GM18873 (cell line): Measurements from ENCODE around the gene CNDP1.
"Not testable (repeated sequence)": the region's sequence is repeated elsewhere in the genome, so short reads cannot be mapped to it uniquely, and the experiment has no call there.

ENCODE experiments used
- ATAC-seq: cut with Tn5 transposase; IDR thresholded peaks from one replicate; pipeline ENCODE4 v1.9.1; 2021; ENCODE audit warnings: mild to moderate bottlenecking, moderate library complexity, moderate number of reproducible peaks; ENCODE audit not compliant: unreplicated experiment, low FRiP score

Gene CNDP1, protein sequence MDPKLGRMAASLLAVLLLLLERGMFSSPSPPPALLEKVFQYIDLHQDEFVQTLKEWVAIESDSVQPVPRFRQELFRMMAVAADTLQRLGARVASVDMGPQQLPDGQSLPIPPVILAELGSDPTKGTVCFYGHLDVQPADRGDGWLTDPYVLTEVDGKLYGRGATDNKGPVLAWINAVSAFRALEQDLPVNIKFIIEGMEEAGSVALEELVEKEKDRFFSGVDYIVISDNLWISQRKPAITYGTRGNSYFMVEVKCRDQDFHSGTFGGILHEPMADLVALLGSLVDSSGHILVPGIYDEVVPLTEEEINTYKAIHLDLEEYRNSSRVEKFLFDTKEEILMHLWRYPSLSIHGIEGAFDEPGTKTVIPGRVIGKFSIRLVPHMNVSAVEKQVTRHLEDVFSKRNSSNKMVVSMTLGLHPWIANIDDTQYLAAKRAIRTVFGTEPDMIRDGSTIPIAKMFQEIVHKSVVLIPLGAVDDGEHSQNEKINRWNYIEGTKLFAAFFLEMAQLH

DNA sequence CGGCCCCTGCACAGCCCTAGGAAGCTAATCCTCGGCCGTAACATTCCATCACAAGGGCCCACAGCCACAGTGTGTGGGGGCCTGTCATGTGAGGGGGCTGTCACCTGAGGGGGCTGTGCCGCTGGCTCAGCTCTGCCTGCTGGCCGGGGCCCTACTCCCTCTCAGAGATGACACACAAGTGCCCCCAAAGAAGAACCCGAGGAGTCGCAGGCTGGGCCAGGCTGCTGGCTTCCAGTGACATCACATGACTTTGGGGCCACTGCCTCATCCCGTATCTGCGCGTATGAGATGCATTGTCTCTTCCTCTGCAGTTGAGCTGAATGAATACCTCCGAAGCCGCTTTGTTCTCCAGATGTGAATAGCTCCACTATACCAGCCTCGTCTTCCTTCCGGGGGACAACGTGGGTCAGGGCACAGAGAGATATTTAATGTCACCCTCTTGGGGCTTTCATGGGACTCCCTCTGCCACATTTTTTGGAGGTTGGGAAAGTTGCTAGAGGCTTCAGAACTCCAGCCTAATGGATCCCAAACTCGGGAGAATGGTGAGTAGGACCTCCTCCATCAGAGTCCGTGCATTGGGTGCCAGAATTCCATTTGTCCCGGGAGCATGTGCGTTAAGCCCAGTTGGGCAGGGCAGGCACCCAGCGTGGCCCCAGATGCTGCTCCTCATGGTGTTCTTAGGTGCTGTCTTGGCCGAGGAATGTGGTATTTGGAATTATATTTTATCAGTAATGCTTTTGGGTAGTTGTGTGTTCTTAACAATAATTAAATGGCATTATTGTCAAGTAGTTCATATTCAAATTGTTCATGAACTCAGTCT is at the start of gene CNDP1:
Gene CNDP1, plus strand, starts transcription at position 351 of the 820 bp plus-strand sequence. Its CDS starts 168 bp downstream, at position 519.
- ATAC-seq = no peak

DNA sequence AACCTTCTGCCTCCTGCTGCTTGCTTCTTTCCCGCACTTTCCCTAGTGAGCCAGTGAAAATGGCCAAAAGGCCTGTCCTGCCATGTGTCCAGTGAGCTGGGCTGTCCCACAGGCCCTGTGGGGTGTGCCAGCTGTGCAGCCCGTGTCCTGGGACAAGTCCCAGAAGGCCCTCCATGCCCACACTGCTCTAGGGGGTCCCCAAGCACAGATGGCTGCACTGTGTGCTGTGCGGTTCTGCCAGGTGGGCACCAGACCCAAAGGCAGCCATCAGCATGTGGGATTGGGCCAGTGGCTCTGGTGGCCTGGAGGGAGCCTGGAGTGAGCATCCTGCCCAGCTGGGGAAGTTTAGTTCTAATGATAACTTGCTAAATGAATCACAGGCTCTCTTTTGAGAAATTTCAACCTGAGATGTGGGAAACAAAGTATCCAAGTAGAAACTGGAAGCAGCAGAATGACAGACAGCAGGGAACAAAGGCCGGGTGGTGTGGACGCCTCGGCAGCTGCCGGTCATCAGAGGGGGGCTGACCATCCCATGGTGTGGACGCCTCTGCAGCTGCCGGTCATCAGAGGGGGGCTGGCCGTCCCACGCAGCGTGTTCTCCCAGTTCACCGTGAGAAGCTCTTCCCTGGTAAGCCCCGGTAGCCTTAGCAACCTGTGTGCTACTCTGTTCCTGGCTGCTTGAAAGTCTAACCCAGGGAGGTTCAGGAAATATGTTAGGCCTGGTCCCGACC is 48.0 kb upstream of the CNDP1 start:
- ATAC-seq = no peak

DNA sequence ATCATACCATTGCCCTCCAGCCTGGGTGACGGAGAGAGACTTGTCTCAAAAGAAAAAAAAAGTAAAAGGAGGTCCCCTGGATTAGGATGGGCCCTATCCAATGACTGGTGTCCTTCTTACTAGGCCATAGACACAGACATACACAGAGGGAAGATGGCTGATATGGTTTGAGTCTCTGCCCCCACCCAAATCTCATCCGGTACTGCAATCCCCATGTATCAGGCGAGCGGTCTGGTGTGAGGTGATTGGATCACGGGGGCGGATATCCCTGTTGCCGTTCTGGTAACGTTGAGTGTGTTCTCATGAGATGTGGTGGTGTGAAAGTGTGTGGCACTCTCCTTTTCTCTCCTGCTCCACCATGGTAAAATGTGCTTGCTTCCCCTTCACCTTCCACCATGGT is 45.9 kb upstream of the CNDP1 start:
- ATAC-seq = no peak

DNA sequence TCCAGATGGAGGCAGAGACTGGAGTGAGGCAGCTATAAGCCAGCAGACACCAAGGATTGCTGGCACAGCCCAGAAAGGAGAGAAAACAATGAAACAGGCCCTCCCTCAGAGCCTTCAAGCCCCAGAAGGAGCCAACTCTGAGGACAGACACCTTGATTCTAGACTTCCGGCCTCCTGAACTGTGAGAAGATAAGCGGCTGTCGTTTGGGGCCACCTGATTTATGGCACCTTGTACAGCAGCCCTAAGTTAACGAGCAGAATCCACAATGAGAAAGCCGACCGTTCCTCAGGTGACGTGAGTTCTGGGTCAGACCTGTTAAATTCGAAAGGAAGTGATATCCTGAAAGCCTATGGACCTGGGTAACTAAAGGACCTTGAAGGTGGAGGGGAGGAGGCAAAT is 45.4 kb upstream of the CNDP1 start:
- ATAC-seq = no peak

DNA sequence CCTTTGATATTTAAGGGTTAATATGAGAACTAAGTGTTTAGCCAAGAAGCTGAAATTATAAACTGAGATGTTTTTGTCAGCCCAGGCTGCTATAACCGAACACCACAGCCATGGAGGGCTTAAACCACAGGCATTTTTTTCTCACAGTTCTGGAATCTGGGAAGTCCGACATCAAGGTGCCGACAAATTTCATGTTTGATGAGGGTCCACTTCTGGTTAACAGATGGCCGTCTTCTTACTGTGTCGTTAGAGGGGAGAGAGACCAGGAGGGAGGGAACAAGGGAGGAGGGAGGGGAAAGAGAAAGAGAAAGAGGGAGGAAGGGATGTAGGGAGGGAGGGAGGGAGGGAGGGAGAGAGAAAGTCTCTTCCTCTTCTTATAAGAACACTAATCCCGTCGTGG is 44.6 kb upstream of the CNDP1 start:
- no peak for ATAC-seq

DNA sequence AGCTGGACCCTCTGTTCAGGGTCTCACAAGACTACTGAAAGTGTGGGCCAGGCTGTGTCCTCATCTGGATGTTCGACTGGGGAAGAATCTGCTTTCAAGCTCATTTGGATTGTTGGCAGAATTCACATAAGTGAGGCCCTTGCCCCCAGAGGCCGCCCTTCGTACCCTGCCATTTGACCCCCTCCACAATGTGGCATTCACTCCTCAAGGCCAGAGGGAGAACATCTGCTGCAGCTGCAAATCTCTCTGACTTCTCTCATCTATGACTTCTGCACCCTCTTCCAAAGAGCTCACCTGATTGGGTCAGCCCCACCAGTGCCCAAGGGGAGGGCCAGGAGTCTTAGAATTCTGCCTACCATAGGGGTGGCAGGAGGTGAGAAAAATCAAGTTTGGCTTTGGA is 42.0 kb upstream of the CNDP1 start:
- ATAC-seq = no peak

DNA sequence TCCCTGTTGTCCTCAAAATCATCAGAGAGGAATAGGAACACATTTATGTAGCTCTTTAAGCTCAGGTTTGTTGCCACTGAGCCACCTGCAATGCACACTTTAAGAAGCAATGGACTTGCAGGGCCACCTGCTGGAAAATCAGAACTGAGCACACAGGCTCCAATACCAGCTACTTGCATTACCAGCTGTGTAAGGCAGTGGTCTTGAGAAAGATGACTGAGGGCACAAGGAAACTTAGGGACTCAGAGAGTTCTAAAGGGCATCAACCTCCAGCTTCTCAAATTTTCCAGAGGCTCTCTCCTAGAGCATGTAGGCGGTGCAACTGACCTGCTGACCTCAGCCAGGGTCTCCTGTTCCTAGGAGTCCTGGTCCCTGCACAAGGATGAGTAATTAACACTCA is 40.6 kb upstream of the CNDP1 start:
- ATAC-seq = peak; percentile 28

DNA sequence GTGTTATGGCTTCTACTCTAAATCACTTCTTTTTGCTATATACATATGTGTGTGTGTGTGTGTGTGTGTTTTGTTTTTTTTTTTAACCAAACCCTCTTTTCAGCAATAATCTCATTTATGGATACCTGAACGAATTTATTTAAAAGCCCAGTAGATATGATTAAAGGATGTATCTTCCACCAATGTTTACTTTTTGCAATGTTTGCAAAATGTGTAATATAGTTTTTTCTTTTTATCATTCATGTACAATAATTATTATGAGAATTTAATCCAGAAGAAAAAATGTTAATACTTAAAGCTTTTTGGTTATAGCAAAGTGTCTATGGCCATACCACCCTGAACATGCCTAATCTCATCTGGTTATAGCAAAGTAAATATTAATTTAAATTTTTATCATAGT is 39.8 kb upstream of the CNDP1 start:
- no peak for ATAC-seq

DNA sequence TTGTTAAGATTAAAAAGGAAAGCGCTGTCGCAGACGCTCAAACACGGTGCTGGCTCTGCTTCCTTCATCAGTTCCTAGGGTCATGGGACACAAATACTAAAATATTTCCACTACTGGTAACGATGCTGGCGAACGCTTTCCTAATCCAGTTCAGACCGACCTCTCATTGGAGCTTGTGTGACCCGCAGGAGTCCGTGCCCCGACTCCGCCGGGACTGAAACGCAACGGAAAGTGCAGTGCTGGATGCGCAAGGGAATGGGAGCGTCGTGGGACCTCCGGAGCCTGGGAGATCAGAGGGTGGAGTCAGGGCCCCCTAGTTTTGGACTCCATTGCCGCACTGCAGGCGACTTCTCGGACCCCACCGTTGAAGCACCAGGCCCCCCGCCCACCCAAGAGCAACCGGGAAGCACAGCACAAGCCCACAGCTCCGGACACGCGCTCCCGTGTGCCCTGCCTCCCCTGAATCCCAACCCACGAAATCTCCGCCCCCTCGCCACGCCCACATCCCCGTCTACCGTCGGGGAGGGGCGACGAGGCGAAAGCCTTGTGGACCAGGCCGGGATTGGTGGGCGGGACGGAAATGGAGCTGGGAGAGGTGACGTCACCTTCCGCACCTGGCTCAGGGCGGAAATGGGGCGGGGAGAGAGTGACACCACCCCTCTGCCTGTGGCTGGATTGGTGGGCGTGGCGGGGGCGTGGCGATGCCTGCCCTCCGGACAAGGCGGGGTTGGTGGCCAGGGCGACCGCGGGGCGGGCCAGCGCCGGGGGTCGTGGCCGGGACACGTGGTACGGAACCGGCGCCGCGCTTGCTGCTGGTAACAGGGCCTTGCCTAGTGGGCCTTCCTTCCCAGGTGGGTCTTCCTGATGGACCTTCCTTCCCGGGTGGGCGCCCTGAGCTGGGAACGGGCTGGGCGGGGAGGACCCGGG is 38.5 kb upstream of the CNDP1 start, which contains the start of gene CNDP2:
Gene CNDP2, plus strand, starts transcription at position 783 of the 927 bp plus-strand sequence. CDS start 3,611 bp downstream, outside the sequence.
- ATAC-seq = peak; percentile 70

DNA sequence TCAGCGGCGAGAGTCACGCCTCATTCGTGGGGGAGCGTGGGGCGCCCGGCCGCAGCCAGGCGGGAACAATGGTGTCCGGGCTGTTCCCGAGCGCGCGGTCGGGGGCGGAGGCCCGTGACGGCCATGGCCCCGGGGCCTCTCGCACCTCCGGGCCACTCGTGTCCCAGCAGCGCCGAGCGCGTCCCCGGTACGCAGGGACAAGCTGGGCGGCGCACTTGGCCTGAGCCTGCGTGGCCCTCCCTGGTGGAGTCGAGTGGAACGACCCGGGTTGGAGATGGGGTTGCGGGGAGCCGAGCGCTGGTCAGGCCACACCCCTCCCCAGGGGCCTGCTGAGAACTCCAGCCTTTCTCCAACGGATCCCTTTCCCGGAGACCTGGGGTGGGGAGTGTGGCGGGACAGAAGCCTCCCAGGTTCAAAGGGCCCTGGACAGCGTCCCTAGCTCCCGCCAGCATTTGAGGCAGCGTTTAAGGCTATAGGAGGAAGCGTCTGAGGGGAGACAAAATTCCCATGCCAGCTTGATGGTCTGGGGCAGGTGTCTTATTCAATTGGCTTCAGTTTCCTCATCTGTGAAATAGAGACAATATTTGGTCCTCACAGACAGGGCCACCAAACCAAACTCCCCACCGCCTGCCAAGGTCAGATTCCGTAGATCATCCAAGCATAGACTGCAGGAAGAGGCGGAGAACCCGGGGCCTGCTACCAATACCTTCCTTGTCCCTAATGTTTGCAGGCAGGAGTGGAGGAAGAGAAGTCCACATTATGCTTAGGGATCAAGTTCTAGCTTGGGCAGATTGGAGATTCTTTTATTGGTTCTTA is 37.6 kb upstream of the CNDP1 start:
- ATAC-seq = peak; percentile 4

DNA sequence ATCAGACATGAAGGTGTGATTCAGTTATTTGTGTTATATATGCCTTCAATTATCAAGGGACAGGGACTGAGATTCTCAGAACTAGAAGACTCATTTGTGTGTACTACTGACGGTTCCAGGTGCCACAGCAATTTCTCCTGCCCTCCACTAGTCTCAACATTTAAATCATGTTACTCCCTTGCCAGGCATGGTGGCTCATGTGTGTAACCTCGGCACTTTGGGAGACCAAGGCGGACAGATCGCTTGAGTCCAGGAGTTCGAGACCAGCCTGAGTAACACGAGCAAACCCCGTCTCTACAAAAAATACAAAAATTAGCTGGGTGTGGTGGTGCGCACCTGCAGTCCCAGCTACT is 37.0 kb upstream of the CNDP1 start:
- ATAC-seq = no peak

DNA sequence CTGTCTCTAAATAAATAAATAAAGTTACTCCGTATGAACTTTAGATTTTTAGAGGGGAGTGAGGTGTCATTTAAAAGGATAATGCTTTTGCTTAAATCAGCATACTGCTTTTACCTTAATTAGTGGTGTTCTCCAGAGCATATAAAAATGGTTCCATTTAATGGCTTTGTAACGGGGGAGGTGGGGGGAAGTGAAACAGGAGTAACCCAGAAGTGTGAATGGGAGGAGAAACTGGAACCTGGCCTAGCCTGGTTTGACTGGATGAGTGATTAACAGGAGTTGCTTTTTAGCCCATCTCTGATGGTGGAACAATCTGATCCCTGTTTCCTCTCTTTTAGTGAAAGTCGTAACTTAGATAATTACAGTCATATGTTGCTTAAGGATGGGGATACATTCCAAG is 36.5 kb upstream of the CNDP1 start:
- no peak for ATAC-seq

DNA sequence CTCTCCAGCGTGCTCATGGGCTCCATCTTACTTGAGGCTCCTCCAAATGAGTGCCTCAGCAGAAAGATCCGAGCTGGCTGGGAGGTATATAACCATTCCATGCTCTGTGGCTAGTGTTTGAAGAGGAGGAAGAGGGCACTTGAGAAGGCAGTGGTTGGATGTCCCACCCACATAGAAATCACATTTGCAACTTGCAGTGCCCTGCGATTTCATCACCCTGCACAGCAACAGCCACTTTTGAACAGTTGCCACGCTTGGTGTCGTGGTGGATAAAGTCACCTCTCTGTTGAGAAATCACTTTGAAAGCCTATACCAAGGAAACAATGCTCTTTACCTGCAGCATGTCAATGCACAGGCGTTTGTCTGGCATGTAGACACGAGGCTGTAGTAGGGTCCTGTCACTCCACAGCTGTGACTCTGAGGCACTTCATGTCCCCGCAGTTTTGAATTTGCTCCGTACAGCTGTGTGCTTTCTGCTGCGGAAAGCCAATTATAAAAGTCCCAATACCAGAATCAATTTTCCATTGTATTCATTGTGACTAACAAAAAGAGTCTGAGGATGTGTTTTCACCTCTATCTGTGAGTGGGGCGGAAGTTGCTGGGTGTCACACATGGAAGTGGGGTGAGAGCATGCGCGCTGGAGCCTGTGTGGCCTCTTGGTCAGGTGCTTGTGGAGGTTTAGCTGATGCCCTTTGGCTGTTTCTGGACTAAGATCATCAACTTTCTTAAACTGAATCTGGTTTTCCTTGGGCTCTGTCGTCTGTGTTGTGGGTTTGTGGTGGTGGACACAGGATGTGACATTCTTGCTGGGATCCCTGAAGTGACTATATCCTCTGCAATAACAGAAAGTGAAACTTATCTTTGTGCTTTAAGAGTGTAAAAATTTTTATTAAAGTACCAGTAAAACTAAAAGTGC is 35.3 kb upstream of the CNDP1 start:
- ATAC-seq = peak; percentile 40

DNA sequence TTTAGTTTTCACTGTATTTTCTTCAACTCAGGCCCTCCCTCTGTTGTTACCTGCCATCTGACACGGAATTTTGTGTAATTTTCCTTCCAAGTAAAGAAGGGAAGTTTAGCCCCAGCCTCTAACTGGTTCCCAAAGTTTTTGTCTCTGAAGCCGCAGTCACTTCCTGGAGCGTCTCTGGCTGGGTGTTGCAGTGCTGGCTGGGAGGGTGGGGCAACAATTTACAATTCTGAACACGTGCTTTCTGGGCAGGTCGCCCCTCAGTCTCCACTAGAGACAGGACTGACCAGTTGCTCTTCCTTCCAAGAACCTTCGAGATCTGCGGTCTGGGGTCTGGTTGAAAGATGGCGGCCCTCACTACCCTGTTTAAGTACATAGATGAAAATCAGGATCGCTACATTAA is 34.7 kb upstream of the CNDP1 start:
- ATAC-seq = peak; percentile 42

DNA sequence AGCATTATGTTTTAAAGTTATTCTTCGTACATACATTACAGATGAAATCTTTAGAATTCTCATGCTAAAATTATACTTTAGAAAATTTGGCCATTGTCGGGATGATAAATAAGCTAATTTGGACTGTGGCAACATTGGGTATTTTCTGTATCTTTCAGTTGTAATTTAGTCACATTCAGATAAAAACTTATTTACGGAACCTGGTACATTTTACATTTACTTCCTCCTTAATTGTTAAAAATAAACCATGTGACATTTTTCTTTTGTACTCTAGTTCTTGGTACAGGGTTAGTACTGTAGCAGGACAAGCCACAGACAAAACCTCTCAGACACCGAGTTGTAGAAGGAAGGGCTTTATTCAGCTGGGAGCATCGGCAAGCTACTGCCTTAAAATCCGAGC is 33.9 kb upstream of the CNDP1 start:
- no peak for ATAC-seq

DNA sequence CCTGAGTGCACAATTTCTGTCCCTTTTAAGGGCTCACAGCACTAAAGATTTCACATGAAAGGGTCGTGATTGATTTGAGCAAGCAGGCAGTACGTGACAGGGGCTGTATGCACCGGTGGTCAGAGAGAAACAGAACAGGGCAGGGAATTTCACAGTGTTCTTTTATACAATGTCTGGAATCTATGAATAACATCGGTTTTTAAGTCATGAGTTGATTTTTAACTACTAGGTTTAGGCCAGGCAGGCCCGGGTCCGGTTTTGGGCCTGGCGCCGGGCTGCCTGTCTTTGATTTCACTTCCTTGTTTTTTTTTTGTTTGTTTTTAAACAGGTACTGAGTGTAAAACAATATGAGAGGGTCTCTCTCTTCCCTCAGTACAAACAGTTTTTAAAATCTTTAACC is 33.5 kb upstream of the CNDP1 start:
- not testable (repeated sequence) for ATAC-seq

DNA sequence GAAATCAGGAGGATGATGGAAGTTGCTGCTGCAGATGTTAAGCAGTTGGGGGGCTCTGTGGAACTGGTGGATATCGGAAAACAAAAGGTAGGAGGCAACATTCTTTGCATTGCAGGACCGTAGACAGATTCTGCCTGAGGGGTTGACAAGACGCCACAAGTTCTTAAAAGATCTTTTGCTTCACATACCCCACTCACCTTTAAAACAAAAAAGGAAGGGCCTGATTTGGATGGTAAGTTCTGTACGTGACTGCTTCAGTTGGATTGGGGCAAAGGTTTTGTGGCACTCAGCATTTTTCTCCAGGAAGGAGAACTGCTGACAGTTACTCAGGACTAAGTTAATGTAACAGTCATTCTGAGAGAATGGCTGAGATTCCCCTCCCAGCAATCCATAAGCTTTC is 32.9 kb upstream of the CNDP1 start:
- no peak for ATAC-seq

DNA sequence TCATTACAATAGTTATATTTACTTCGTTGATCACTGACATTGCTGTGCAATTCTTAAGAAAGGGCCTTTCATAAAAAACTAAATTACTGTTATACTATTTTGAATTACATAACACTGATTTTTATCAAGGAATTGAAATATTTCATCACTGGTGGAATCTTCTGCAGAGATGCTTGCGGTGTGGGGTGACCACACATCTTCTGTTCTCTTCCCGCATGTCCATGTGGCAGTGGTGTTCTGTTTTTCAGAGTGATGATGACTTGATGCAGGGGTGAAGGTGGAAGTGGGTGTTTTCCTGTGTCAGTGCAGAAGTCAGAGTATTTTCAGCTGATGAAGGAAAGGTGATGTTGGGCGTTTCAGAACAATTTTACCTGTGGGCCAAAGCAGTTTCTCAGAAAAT is 31.2 kb upstream of the CNDP1 start:
- ATAC-seq = no peak
